Neural cell (in vitro differentiated cells): Measurements from ENCODE around the gene DOCK4.

Experiments
- CTCF ChIP-seq: fragments of 450-650 bp; IDR thresholded peaks from 2 replicates; pipeline ENCODE4 v1.5.1; 2014; ENCODE audit warnings: antibody characterized with exemption, mild to moderate bottlenecking, moderate library complexity; ENCODE audit not compliant: poor library complexity, severe bottlenecking
- POLR2AphosphoS5 ChIP-seq: IDR thresholded peaks from 2 replicates; pipeline ENCODE4 v1.6.1; 2012
- REST ChIP-seq: IDR thresholded peaks from 2 replicates; pipeline ENCODE4 v1.6.1; 2012; ENCODE audit warnings: borderline replicate concordance

- TF ChIP-seq POLR2AphosphoS5 (no peak), CTCF (no peak), REST (no peak)
Observed at GRCh38 chr7:112149734-112150133, 56.5 kb downstream of the DOCK4 start.
